Activated CD8-positive, alpha-beta memory T cell treated with anti-CD3 and anti-CD28 coated beads, Interleukin-2, amount 50 U/mL, for 4 hours (primary cell): ENCODE measurements around the gene ATP9B.
"Not testable (repeated sequence)": the region's sequence is repeated elsewhere in the genome, so short reads cannot be mapped to it uniquely, and the experiment has no call there.

Experiments
- DNase-seq: peaks from one replicate; pipeline ENCODE4 v3.0.0-alpha.2; 2020

ATP9B gene

DNA sequence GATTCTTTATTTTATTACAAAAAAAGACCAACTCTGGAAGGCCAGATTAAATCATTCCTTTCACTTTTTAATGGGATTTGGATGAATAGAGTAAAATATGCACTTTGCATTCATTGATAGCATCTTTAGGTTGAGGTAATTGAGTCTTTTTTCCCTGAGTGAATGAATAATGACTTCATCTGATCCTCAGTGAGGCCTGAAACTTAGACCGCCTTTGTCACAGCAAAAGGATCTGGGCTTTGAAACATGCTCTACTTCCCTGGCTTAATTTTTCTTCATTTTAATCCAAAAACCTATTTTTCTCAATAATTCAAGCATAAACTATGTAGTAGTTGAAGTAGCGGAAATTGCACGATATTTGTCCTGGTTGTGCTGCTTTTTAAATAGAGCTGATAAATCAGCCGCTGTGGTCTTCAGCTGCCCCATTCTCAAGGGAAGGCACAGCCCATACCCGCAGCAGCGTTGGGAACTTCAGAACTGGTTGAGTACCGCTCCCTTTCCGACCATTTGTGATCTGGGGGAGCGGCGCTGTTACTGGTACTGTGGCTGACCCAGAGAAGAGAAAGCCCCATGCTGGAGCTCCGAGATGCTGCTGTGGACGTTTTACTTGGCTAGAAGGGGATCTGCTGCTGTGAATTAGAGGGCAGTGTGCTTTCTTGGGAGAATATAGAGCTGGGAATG, 181.2 kb downstream of the ATP9B start:
- DNase-seq: no peak

- DNase-seq: no peak
These were observed 181.8 kb downstream of the ATP9B start for GRCh38 chr18:79251021-79251420.

- no peak for DNase-seq
These were observed 183.9 kb downstream of the ATP9B start for GRCh38 chr18:79252904-79253633.

GRCh38 chr18:79257480-79257879, 188.3 kb downstream of the ATP9B start:
- DNase-seq: no peak

- DNase-seq: no peak
These were observed 189.3 kb downstream of the ATP9B start for GRCh38 chr18:79258447-79258846.

DNA sequence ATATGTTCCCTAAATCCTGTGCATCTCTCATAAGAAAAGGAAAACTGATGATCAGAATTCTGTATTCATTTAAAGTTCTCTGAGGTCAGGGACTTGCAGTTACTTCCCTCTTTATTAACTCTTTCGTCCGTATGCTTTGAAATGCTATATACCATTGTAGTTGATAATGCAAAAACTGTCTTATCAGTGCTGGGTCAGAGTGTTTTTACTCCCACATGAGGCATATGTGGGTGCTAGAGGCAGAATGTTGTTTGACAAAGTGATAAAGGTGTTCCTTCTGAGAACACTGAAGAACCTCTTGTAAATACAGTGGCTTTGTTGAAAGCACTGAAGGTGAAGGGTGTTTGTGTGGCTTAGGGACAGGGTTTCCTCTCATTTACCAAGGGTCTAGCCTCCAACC, 190.0 kb downstream of the ATP9B start:
- DNase-seq: no peak

DNA sequence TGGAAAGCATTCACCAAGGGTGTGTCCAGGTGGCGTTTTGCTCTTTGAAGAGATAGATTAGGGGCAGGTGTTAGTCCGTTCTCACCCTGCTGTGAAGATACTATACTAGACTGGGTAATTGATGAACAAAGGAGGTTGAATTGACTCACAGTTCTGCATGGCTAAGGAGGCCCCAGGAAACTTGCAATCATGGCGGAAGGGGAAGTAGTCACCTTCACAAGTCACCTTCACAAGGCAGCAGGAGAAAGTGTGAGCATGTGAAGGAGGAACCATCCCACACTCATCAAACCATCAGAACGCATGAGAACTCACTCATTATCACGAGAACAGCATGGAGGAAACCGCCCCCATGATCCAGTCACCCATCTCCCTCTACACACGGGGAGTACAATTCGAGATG, 190.8 kb downstream of the ATP9B start:
- no peak for DNase-seq

- no peak for DNase-seq
These were observed 191.3 kb downstream of the ATP9B start for GRCh38 chr18:79260510-79260909.

GRCh38 chr18:79265068-79265467, 195.9 kb downstream of the ATP9B start:
- DNase-seq: not testable (repeated sequence)

DNA sequence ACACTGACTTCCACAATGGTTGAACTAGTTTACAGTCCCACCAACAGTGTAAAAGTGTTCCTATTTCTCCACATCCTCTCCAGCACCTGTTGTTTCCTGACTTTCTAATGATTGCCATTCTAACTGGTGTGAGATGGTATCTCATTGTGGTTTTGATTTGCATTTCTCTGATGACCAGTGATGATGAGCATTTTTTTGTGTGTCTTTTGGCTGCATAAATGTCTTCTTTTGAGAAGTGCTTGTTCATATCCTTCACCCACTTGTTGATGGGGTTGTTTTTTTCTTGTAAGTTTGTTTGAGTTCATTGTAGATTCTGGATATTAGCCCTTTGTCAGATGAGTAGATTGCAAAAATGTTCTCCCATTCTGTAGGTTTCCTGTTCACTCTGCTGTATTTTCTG, 202.6 kb downstream of the ATP9B start:
- DNase-seq: not testable (repeated sequence)

DNA sequence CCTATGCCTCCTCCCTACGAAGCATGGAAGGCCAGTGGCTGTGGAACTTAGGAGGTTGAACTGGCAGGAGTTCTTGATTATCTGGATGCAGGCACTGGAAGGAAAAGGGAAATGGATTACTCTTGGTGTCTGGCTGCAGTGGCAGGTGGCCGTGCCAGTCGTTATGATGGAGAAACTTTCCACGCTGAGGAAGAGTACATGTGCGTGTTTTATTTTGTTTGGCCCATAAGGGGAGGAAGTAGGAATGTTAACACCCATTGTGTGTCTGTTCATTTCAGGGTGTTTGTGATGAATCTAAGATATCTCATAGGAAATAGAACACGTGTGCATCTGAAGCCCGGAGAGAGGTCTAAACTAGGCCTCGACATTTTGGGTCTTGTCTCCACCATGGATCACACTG, 203.7 kb downstream of the ATP9B start:
- DNase-seq: no peak

DNA sequence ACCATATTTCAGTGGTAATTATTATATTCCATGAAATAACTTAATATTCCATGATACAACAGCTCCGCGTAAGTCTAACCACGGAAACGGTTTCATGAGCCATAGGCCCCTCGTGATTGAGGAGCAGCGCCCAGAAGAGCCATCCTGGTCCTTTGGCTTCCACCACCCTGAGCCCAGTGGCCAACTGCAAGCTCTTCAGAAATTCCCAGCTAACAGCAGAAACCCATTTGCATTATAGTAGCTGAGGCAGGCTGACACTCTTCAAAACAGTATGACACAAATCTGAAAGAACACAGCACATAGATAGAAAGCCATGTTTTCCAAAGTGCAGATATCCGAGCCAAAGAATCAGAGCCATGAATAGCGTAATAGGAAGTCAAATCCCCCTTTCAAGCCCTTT, 205.6 kb downstream of the ATP9B start:
- DNase-seq: no peak

- no peak for DNase-seq
These were observed 206.3 kb downstream of the ATP9B start for GRCh38 chr18:79275461-79275860.

- DNase-seq: no peak
These were observed 206.8 kb downstream of the ATP9B start for GRCh38 chr18:79275992-79276391.

GRCh38 chr18:79278896-79279295, 209.7 kb downstream of the ATP9B start:
- DNase-seq: no peak

DNA sequence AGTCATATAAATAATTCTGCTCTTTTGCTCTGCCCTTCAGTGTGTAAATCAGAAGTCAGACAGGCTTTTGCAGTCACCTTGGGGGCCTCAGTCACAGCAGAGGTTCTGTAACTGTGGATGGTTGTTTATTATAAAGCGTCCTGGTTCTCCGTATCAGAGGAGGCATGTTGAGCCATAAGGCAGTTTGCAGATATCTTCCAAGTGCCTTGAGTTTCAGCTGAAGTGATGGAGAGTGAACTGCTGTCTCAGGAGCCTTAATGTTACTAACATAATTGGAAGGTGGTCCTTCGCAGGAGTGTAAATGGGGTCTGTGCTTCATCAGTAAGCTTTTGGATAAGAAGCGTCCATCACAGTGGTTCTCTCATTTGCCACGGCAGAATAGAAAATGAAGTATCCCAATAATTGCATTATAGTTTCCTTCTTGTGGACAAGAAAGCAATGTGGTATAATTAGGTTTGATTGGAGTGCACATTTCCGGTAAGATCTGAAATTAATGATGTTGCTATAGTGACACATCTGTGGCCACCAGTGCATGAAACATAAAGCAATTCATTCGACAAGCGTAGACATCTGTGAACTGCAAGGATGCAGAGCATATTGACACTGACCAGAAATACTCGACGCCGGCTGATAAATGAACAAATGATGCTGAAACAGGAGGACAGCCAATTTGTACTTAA, 214.1 kb downstream of the ATP9B start:
- no peak for DNase-seq

- no peak for DNase-seq
These were observed 214.7 kb downstream of the ATP9B start for GRCh38 chr18:79283929-79284328.

GRCh38 chr18:79285191-79285590, 216.0 kb downstream of the ATP9B start:
- not testable (repeated sequence) for DNase-seq

- DNase-seq: not testable (repeated sequence)
These were observed 221.2 kb downstream of the ATP9B start for GRCh38 chr18:79290409-79290808.

DNA sequence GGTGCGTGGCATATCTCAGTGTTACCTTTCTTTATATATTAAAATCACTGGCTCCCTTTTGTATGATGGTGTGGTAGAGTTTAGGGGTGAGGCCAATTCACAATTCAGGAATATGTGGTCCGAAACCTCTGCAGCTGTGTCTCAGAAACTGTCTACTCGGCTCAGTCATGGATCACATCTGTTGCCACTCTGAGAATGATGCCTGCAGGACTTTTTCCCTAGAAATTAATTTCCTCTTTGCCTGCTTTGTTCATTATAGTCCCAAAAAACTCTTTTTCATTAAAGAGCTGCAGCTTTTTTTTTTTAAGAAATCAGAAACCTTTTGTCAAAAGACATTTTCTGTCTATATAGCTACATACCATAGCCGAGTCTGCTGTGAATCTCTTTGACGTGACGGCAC, 221.7 kb downstream of the ATP9B start:
- DNase-seq: no peak

DNA sequence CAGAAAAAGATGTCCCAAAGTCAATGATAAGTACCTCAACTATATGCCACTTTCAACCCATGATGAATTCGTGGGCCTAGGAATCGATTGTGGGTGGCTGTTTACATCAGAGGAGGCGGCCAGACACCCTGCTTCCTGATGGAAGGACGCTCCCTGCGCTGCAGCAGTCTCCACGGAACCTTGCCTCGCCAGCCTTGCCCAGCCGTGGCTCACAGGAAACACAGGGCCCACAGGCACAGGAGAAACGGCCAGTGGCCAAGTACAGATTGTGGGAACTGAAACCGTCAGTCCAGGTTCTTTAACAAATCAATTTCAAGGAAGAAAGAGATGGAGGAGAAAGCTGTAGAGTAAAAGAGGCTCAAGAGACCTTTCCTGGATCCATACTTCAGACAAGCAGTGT, 225.0 kb downstream of the ATP9B start:
- DNase-seq: no peak

GRCh38 chr18:79299272-79299671, 230.1 kb downstream of the ATP9B start:
- DNase-seq: no peak

DNA sequence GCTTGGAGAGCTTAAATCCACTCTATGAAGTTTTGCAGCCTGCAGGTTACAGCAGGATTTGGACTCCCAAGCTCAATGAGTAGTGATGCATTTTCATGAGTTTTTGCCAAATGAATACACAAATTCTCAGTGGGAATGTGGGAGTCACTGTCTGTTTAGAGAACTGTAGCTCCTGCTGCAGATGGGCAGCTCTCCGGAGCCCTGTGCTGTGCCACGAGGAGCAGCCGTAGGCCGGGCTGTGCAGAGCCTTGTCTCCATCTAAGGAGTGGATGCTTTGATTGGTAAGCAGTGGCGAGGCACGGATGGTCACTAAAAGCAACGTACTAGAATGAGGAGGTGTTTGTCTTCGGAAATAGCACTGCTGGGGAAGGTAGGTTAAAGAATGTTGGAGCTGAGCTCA, 230.5 kb downstream of the ATP9B start:
- DNase-seq: no peak

DNA sequence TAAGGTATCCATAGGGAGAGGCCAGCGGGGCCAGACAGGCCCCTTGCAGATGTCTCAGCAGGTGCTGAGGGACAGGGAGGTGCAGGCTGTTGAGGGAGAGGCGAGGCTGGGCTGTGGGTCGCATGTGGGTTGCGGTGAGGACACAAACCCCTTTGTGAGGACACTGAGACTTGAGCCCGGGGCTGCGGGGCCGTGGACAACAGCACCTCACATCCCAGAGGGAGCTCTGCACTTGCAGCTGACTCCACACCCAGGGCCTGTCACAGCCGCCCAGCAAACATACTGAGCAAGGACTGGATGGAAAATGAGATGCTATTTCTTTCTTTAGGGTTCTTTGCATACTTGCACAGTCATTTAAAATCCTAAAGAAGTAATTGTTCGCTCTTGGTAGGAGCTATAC, 231.2 kb downstream of the ATP9B start:
- DNase-seq: no peak
